Prostate gland (tissue), 2 donors: ENCODE measurements around the gene ERC2.

Experiments
- CTCF ChIP-seq, 4 experiments: fragments of 200-600 bp in 2 of 4; fragments of 450-650 bp in 2 of 4; sonication (generic) in 2 of 4; IDR thresholded peaks; 1 replicate in 3 of 4; 2 replicates in 1 of 4; pipeline ENCODE4 v1.5.1; 2016 to 2019; ENCODE audit warnings: antibody characterized with exemption in 4 of 4, mild to moderate bottlenecking in 2 of 4, moderate library complexity in 2 of 4
- POLR2A ChIP-seq: fragments of 450-650 bp; IDR thresholded peaks from one replicate; pipeline ENCODE4 v1.6.1; 2016; ENCODE audit warnings: antibody characterized with exemption, mild to moderate bottlenecking

DNA sequence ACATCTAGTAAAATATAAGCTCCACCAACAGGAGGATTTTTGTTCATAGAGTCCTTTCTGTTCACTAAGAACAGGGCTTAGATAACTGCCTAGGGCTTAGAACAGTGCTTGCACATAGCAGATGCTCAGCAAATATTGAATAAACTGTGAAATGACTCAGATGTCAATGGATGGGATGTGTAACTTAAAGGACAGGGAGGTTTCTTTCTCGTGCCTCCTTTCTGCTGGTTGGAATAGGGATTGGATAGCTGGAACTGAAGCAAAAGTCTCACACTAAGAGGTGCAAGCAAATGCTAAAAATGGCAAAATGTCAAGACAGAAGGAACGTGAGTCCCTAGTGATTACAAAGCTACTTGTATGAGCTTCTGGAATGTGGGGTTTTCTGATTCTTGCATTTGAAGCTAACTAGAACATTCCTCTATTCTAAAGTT lies 588.4 kb downstream of the ERC2 start:
- TF ChIP-seq CTCF (IDR thresholded peaks at IDR 0.05) = no peak
- TF ChIP-seq POLR2A = no peak
